HG02885 (cell line): ENCODE data around the gene PVALEF.
"Not testable (repeated sequence)": the region's sequence is repeated elsewhere in the genome, so short reads cannot be mapped to it uniquely, and the experiment has no call there.

Source experiments
- ATAC-seq: cut with Tn5 transposase; IDR thresholded peaks from one replicate; pipeline ENCODE4 v1.9.1; 2021; ENCODE audit warnings: mild to moderate bottlenecking; ENCODE audit not compliant: unreplicated experiment, poor library complexity

Gene PVALEF

DNA sequence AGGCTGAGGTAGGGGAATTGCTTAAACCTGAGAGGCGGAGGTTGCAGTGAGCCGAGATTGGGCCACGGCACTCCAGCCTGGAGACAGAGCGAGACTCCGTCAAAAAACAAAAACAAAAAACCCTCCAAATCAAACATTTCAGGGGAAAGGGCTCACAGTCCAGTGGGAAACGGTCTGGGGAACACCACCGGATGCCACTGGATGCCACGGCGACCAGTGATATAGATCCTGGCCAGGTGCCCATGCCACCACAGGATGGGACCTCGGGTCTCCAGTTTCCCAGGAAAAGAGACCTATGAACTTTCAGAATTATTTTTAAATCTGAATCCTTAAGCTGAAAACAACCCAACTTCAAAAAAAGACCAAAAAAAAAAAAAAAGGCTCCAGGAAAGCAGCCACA, 45.2 kb downstream of the PVALEF start:
- ATAC-seq: no peak

DNA sequence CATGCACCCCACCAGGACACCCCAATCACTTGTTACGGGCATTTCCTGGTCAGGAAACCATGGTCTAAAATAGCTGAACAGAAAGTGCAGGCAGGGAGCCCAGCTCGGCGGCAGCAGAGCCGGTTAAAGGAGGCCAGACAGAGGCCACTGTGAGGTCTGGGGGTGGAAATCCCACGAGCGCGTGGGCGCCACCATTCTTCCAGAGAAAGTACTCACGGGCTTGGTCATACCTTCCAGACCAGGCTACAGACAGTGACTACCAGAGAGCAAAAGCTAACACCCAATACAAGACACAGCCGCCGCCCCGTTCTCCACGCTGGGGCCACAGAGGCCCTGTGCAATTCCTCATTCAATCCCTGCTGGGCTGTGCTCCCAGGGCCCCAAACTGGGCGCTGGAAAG, 45.6 kb downstream of the PVALEF start:
- no peak for ATAC-seq

DNA sequence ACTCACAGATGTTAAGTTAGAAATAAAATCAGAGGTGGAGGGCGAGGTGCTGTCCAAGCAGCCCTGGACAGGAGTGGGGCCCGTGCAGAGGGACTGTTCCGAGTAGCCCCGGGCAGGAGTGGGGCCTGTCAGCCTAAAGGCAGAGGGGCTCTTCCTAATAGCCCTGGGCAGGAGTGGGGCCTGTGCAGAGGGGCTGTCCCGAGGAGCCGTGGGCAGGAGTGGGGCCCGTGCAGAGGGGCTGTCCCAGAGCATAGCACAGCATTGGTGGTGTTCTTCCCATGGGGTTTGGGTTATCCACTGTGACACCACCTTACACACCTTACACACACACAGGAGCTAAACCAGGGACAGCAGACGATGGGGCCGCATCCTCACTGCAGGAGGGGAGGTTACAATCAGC, 47.1 kb downstream of the PVALEF start:
- ATAC-seq: no peak

DNA sequence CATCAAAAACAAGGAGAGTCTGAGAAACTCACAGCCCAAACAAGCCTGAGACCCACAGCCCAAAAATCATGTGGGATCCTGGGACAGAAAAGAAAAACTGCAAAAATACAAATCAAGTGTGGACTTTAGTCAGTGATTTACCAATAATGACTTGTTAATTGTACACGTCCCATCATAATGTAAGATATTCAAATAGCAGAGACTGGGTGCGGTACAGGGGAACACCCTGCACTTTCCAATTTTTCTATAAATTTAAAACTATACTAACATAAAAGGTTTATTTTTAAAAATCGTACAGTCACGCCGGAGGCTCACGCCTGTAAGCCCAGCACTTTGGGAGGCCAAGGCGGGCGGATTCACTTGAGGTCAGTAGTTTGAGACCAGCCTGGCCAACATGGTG, 48.7 kb downstream of the PVALEF start:
- no peak for ATAC-seq

DNA sequence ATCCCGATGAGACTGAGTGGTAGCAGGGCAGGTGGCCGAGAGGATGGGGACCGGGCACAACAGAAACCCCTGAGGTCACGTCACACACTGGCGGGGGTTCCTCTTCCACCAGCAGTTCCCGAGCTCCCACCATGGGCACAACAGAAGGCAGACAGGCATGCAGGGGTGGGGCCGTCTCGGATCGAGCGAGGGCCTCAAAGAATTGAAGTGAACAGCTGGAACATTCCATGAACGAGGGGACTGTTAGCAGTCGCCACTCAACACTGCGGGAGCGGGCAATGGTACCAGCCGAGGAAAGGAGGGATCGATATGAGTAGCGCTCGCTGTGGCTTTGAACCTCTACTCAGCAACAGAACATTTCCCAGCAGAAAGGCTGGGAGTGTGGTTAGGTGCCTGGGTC, 52.2 kb downstream of the PVALEF start:
- ATAC-seq: no peak

DNA sequence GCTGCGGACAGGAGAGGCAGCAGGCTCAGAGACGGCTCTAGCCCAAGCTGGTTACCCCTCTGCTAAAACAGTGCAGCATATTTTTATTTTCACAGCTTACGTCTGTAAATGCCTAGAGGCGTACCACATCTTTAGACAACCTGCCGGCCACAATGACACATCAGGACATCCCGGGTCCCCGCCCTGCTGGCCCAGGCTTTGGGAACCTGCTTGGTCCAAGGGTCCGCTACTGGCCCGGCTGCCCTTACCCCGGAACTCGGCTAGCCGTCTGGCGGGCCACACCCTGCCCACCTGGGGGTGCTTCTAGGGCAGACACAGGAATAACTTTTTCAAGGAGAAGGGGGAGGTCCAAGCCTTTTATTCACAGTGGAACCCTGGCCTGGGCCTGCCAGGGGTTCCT, 53.2 kb downstream of the PVALEF start:
- no peak for ATAC-seq

DNA sequence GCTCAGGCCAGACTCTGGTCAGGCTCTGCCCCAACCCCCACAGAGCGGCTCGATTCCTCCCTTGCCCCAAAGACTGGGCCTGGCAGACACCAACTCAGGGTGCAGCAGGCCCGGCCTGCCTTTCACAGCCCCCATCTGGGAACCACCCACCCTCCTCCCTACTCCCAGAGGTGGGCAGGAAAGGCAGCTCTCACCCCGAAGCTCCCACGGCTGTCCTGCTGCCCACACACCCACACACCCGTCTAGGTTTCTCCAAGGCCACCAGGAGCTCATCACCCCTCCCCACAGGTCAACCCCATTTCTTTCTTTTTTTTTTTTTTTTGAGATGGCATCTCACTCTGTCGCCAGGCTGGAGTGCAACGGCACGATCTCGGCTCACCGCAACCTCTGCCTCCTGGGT, 53.7 kb downstream of the PVALEF start:
- ATAC-seq: no peak

DNA sequence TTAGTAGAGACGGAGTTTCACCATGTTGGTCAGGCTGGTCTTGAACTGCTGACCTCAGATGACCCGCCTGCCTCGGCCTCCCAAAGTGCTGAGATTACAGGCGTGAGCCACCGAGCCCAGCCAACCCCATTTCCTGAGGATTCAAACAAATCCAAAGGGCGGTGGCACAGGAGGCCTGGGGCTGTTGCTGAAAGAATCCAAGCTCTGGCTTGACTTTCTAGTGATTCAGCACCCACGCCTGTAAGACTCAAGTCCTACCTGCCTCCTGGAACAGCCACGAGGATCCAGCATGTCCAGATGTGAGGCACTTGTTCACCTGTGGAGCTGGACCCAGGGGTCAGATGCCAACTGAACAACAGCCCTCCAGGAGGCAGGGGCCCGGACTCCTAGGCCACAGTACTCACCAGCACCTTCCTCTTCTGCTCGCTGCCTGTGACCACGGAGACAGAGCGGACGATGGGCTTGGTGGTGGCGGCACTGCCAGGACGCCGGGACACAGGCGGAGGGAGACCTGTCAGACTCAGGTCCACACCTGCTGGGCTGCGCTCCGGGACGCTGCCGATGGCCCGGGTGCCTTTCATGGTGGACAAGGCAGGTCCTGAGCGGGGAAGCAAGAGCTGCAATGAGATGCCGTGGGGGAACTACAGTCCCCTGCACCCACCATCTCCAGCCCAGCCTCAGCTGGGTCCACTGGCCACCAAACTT, 54.3 kb downstream of the PVALEF start:
- ATAC-seq: no peak

DNA sequence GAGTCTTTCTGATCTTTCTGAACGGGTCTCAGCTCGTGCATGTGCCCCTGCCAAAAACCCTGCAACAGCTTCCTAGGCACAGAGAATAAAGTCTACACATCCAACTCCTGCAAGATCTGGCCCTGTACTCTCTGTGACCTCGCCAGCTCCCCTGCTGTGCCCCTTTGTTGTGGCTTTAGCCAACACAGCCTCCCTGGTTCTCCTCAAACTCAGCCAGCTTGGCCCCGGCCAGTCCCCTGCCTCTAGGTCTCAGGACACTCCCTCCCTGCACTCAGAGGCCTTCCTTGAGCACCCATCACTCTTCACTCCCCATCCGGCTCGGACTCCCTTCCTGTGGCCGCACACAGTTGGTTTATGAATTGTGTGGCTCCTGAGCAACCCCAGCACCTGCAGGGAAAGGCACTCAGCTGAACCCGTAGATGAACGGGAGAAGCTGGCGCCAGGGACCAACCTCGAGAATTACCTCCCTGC, 56.1 kb downstream of the PVALEF start:
- no peak for ATAC-seq

DNA sequence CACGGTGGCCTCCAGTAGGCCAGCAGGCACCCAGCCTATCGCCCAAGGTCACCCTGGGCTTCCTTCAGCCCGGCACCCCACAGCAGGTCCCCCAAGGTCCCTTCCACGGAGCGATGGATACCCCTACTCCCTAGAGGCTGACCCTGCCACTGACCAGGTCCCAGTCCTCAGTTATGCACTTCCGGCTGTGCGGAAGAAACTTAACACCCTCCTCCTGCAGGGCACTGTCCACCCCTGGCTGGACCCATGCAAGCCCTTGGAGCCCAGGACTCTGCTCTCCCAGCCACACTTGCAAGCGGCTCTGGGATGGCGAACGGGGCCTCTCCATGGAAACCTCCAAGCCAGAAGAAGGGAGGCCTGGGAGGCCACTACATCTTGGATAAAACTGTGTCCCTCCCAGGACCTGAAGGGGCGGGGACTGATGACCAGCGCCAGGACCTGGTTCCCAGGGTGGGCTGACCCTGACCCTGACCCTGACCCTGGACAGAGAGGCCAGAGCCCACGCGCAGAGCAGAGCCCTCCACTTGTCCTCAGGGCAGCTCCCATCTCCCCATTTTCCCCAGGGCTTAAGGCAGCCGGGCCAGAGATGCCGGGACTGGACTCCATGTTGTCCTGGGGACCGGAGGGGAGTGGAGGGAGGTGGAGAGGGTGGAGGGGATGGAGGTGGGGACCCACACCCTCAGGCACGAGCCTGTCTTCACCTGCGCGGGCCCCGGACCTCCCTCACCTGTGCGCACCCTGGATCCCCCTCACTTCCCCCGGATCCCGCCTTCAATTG, 56.7 kb downstream of the PVALEF start:
- no peak for ATAC-seq

DNA sequence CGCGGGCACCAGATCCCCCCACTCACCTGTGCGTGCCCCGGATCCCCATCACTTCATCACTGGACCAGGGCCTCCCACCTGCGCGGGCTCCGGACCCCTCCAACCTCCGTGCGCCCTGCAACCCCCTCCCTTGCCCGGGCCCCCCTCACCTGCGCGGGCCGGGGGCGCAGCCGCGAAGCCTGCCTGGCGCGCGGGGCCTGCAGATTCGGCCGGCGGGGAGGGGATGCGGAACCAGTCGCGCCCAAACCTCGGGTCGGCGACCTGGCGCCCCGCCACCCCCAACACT, 57.3 kb downstream of the PVALEF start:
- ATAC-seq: no peak

DNA sequence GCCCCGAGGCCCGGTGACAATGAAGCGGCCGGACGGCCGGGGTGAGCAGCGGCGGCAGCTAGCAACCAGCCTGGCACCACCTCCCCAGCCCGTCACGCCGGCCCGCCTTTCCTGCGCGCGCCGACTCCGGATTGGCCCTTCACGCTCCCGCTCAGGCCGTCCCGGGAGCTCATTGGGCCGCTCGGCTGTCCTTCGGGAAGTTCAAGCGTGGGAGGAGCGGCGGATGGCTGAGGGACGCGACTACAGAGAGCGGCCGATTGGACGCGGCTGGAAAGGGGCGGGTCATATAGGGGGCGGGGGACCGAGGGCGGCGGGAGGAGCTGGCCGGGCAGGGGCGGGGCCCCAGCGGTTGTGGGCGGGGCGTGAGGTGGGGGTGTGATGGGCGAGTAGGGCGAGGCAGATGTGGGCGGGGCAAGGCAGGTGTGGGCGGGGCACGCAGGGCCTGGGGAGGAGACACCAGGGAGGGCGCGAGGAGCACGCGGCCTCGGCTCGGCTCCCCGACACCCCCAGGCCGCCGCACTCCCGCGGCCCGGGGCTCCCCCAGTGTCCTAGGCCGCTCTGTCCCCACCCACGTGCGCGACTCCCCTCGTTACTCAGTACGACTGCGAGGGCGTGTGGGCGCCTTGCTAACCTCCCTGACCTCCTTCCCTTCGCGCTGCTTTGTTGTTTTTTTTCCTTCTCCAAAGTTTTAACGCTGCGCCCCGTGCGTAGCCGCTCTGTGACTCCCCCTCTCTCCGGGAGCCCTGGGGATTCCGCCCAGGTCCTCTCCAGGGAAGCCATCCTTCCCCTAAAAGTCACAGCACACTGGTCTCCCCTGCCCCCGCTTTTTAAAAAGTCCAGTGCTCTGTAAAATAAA, 57.8 kb downstream of the PVALEF start, which contains the start of gene CEP131:
CEP131 (minus strand) TSS at position 60 of the 856 bp plus-strand sequence. CDS start 2,909 bp downstream, outside the sequence.
- peak; percentile 95 for ATAC-seq

DNA sequence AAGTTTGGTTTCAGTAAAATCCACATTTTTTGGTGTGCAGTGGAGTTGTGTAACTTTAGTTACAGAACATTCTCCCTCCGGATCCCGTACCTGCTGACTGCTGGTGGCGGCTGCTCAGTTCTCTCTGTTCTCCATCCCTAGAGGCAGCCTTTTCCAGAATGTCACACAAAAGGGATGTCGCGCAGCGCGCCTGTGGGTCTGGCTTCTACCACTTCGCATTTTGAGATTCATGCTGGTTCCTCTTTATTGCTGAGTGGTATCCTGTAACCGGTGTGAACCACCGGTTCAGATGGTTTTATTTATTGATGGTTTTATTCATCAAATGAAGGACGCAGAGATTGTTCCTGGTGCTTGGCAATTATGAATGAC, 58.4 kb downstream of the PVALEF start:
- ATAC-seq: no peak

DNA sequence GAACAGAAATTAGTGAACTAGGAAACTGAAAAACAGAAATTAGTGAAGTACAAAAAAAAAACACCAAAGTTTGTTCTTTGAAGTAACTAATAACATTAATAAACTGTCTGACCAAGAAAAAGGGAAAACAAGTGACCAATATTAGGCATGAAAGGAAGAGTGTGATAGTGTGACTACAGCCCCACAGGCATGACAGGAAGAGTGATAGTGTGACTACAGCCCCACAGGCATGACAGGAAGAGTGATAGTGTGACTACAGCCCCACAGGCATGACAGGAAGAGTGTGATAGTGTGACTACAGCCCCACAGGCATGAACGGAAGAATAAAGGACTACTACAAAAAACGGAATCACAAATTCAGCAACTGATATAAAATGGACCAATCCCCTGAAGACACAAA, 62.3 kb downstream of the PVALEF start:
- ATAC-seq: not testable (repeated sequence)

DNA sequence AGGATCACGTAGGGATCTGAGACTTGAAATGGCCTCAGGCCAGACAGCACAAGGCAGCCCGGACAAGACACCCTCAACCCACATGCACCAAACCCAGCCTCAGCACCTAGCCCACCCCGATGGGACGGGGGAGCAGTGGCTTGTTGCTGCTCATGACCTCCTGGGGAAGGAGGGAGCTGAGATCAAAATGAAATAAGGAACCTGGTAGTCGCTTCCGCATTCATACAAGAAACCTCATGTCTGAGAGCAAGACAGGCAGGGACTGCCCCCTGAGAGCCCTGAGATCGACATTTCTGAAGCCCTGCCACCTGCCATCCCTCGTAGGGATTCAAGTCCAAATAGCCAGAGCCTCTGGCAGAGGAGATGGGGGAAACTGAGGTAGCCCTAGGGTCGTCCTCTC, 63.1 kb downstream of the PVALEF start:
- no peak for ATAC-seq

DNA sequence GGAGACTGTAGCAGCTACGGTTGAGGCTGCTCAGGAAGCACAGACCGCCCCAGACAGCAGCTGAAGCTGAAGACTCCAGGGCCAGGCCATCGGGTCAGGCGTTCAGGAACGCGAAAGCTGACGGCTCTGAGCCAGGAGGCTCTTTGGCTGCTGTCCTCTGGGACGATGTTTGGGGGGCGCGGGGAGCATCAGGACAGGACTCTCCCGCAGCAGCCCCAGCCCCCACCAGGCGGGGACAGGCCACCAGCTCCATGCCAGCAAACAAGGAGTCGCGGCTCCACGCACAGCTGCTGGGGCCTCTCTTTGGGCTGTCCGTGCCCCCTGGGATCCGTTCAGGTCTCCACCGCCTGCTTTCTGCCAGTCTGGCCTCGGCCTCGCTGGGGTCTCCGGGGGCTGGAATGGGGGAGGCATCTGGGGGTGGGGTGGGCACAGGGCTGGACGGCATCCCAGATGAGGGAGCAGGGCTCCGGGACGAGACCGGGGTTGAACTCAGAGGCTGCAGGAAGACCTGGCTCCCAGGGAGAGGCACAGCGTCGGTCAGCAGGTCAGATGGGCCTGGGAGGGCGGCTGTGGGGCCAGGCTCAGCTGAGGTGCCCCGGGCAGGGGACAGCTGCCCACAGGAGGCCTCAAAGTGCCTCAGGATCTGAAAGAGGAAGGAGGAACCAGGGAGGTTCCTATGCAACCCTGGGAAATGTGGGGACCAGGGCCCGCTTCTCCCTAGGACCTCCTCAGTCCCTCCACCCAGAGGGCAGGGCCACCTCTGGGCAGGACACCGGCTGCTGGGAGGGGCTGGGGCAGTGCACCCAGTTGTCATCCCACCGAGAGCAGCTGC, 63.7 kb downstream of the PVALEF start:
- ATAC-seq: no peak

DNA sequence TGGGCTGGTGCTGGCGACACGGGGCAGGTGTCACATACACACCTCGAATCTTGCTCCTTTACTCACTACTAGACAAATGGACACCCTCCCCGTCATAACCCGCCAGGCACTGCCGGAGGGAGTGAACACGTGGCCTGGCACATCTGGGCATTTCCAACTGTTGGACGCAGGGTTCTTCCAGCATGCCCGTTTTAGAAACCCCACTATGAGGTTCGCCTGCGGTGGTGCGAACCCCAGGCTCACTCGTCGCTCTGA, 64.3 kb downstream of the PVALEF start:
- ATAC-seq: no peak

DNA sequence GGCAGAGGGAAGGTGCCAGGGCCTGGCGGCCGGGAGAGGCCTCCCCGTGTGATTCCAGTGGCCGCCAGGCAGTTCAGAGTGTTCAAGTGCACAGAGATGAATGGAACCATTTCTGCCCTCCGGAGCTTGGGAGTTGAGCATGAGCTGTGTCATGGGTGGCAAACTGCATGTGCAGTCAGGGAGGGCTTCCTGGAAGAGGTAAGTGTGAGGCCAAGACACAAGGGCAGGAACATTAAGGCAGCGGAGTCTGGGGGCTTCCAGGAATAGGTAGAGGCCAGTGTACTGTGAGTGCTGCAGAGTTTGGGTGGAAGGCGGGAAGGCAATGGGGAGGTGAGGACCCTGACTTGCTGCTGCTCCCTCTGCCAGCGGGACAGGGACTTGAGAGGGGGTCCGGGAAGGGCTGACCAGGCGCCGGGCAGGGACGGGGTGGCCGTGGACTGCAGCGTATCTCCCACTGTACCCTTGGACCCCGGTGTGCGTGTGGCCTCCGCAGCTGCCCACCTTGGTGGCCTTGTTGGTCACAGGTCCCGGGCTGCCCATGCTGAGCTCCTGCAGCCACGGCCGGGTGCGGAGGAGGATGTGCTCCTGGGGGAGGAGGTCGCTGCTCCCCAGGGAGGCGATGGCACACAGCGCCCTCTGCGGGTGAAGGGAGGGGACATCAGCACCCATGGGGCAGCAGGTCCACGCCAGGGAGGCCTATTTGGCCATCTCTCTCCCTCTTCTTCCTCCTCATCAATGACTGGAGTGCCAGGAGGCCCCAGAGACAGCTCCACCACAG, 64.9 kb downstream of the PVALEF start:
- ATAC-seq: no peak

DNA sequence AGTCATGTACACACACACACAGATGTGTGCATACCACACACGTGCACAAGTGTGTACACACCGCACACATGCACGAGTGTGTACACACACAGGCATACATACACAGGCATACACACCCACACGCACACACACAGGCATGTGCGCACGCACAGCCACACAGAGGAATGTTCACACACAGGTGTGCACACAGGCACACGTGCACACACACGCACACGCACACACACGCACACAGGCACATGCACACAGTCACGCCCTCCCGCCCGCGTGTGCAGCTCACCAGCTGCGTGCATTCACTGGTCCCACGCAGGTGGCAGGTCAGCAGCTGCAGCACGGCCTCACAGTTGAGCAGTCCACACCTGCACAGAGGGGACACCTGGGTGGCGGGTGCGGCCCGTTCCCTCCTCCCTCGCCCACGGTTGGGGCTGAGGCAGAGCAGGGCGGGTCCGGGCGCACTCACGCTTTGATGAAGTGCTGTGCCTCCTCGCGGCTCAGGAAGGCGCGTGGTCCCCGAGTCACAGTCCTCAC, 65.9 kb downstream of the PVALEF start:
- no peak for ATAC-seq
